ENCODE data around the gene GRHL1.
"Not testable (repeated sequence)": the region's sequence is repeated elsewhere in the genome, so short reads cannot be mapped to it uniquely, and the experiment has no call there.

GRHL1 gene, protein sequence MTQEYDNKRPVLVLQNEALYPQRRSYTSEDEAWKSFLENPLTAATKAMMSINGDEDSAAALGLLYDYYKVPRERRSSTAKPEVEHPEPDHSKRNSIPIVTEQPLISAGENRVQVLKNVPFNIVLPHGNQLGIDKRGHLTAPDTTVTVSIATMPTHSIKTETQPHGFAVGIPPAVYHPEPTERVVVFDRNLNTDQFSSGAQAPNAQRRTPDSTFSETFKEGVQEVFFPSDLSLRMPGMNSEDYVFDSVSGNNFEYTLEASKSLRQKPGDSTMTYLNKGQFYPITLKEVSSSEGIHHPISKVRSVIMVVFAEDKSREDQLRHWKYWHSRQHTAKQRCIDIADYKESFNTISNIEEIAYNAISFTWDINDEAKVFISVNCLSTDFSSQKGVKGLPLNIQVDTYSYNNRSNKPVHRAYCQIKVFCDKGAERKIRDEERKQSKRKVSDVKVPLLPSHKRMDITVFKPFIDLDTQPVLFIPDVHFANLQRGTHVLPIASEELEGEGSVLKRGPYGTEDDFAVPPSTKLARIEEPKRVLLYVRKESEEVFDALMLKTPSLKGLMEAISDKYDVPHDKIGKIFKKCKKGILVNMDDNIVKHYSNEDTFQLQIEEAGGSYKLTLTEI

DNA sequence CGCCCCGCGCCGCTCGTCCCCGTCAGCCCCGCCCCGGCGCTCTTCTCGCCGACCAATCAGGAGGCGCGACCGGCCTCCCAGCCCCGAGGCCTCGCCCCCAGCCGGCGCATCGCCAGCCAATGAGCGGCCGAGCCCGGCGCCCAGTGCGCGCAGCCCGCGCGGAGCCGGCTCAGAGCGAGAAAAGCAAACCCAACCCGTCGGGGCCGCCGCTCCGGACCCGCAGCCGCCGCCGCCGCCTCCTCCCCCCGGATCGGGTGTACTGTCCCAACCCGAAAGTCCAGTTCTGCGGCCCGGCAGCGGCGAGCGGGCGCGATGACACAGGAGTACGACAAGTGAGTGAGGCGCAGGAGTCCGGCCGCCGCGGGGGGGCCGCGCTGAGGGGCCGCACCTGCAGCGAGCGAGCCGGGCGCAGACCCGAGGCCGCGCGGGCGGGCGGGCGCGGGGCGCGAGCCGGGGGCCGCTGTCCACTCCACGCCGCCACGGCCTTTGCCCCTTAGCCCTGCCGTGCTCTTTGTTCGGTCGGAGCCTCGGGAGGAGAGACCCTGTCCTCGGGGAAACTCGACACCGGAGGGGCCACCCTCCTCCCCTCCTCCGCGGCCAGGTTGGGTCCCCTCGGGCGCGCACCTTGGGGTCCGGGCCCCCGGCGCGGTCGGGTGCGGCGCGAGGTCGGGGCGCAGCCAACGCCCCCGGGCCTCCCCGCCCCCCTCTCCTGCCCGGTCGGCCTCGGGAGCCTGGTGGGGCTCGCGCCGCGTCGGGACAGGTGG is at the start of gene GRHL1:
GRHL1 (plus strand) TSS at position 172 of the 764 bp plus-strand sequence; CDS start at position 313, 141 bp downstream.
- DNase-seq = peak; percentile 73 to 80

DNA sequence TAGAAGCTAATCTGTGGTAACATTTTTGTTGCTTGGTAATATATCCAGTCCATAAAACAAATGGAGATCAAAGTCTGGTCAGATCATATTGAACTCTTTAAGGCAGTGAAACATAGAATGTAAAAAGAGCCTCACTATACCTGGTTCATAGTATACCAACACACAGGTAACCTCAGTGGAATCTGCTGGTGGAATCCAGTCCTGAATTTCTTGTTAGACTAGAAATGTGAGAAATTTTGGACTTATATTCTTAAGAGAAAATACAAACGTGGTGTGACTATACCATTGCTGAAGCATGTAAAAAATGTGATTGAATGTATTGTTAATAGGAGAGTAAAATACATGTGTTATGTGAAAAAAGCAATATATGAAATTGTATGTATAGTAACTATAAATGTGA is 46.1 kb upstream of the GRHL1 start:
- DNase-seq = no peak

DNA sequence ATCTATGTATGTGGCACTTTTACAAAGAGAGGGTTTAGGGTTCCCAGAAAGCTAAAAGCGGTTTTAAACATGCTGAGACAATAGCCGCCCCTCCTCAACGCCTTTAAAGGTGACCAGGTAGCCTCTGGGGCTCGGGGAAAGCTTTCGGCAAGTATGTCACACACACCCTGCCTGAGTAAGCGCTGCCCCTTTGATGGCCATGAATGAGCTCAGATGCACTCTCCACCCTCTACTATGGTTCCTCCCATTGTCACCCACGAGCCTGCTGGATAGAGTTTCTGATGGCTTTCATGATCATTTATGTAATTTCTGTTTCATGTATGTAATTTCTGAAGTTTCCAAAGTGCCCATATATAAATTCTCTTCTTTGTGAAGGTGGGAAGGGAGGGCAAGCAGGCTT is 44.1 kb upstream of the GRHL1 start:
- DNase-seq = no peak

DNA sequence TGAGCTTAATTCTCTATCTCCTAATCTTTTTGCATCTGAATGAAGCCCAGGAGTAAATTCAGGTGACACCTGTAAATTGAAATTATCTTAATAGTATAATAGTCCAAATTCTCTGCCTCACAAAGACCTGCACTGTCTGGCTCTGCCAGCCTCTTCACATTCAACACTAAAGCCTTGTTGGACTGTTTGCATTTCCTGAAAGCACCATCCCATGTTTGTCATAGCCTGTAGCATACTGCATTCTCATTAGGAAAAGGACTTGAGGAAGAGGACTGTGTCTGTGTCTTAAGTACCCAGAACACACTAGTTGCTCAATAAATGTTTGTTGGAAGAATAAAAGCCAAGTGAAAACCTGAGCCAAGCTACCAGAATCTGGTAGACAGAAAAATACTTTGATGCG is 42.9 kb upstream of the GRHL1 start:
- no peak for DNase-seq

DNA sequence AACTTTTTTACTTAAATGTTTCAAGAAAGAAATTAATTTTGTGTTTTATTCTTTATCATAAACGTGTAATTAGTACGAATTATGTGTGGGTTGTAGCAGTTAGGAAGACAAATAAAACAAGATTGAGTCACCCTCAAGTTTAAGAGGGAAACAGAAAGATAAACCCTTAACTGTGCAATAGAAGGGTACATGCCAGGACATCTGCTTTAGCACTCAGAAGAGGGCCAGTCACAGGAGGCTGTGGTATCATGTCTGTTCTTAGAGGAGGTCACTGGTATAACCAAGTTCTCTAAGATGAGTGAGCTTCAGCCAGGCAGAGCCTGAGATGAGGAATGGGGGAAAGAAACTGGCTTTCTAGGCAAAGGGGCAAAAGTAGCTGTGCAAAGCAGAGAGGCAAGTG is 42.4 kb upstream of the GRHL1 start:
- DNase-seq = peak; percentile 54 to 65

DNA sequence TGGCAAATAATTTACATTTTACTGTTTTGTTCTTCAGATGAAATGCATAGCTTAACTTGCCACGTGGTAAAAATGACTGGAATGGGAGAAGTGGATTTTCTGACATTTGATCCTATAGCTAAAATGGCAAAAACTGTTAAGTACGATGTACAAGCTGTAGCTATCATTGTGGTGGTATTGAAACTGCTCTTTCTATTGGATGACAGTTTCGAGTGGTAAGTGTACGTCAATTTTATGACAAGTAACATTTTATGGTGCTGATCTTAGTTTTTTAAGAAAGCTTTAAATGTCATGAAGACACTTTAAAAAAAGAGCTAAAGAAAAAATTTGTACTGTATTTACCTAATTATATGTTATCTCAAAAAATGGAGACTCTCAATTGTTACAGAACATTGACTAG is 40.8 kb upstream of the GRHL1 start:
- DNase-seq = no peak

DNA sequence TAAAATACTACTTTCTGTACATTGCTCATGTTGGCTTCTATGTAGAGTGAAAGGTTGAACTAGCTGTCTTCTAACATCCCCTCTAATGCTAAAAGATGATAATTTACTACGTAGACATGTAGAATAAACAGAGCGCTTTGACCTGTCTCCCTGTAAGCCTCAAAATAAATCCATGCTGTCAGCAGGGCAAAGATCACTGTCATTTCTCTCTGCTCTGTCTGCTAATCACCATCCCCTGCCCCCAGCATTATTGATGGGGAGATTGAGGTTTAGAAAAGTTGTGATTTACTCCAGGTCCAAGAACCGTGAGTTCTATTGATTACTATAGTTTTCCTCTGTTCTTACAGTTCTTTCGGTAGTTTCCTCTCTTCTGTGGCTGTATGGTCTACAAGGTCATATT is 39.0 kb upstream of the GRHL1 start:
- no peak for DNase-seq

DNA sequence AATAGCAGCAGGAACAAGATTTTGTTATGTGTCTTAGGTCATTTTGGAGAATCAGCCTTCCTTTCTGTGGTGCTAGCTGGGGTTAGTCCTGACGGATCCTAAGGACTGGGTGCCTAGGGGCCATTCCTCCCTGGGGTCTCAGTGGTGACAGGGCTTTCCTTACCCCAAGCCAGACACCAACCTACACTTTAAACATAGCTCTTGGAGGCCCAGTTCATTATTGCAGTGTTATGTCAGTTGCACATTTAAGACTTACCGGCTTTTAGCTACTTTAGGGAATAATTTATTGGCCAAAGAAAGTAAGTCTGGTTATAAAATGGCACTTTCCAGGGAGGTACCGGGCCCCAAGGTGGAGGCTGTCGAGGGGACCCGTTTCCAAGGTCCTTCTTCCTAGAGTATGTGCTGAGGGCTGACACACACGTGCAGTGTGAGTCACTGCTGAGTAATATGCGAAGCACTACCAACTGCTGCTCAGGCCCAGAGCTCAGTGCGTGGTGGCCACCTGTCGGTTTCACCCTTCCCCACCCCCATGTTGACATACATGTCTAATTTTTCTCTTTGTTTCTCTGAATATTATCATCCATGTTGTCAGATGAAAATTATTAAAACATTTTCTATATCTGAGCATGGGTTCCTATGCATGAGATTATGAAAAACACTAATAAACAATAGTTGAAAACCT is 37.0 kb upstream of the GRHL1 start:
- DNase-seq = no peak

DNA sequence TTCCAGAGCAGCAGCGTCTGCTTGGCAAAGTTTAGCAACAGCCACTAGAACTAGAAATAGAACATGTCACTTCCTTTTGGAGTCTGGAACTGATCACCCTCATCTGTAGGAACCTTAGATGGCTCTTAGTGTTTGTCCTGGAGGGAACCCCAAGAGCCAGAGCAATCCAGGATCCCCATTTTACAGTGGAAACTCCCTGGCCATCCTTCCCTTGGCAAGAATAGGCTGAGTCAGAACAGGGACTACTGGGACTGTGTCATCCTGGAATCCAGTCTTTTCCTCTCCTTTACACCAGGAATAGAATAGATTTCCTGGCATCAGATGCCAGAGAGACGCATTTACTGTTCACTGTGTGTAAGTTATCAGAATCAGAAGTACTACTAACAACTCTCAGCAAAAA is 33.2 kb upstream of the GRHL1 start:
- no peak for DNase-seq

DNA sequence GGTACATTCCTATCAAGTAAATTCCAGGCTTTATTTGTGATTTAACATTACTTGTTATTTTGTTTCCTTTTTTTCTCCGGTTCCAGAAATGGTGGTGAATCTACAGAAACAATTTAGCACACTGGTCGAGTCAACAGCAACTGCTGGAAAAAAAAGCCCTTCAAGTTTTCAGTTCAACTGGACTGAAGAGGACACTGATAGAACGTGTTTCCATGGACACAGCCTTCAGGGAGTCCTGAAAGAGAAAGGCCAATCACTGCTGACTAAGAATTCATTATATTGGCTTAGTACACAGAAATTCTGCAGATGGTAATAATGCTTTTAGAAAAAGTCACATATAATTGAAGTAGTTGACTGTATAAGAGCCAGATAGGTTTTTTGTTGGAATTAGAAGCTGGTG is 32.0 kb upstream of the GRHL1 start:
- DNase-seq = no peak

DNA sequence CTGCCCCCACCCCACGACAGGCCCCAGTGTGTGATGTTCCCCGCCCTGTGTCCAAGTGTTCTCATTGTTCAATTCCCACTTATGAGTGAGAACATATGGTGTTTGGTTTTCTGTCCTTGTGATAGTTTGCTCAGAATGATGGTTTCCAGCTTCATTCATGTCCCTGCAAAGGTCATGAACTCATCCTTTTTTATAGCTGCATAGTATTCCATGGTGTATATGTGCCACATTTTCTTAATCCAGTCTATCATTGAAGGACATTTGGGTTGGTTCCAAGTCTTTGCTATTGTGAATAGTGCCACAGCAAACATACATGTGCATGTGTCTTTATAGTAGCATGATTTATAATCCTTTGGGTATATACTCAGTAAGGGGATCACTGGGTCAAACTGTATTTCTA is 24.5 kb upstream of the GRHL1 start:
- not testable (repeated sequence) for DNase-seq

DNA sequence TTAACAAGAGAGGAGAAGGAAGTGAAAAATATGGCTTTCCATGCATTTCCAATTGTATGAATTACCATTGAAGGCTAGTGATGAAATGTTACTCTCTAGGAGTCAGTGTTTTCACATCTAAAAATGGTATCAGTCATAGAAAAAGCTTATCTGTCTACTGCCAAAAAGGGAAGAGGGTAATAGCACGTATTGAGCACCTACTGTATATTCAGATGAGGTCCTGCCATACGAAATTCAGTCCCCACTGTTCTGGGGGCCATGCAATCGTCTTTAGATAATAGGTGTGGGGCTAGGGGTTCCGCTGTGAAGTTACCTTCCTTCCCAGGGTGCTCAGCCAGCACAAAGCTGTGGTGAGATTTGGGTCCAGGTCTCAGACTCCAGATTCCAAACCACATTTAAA is 14.2 kb upstream of the GRHL1 start:
- DNase-seq = no peak

DNA sequence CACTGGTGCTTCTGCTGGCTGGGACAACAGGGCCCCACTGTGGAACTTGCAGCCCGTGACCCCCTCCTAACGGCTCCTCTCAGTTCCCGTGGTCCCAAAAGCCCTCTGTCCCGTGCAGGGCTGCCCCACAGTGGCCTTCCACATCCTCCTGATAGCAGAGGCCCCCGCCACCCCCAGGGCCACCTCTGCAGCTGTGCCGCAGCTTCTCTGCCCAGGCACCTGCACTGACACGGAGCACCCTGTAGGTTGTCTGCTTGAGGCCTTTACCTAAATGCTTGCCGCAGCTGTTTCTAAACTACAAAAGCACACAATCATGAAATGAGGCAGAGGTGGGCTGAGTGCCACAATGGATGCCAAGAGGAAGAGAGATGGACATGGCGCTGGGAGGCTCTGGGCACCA is 13.5 kb upstream of the GRHL1 start:
- DNase-seq = no peak

DNA sequence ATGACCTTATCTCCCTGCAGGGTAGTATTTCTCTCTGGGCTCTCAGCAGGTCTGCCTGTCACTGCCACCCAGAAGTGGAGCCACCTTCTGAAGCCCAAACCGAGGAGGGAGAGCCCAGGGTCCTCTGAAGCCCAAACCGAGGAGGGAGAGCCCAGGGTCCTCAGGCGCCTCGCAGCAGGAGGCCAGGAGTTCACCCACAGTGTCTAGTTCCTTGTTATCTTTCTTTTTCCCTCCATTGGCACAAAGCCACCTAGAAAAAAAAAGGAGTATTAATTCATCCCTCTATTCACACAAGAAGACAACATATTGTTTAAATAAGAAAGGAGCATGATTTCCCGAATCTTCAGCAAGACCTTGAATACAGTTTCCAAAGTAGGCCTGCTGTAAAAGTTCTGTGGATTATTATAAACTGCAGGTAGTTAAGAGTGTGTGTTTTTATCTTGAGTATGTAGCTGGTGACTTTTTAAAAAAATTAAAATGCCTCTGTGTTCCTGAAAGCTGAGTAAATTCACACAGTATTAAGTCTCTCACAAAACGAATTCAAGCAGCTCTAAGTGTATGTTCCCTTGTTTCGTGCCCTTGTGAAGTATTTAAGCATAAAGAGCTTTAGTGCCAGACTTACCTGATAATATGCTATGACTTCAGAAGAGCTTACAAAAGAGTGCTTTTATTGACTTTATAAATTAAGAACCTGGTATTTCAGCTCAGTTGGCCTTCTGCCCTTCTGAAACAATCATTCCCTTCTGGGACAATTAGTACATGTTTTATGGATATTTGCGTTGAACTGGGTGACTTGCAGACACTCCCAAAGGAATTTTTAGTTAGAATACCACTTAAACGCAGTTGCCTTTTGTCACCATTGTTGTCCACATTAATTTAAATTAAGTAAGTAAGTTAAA is 11.7 kb upstream of the GRHL1 start:
- no peak for DNase-seq

DNA sequence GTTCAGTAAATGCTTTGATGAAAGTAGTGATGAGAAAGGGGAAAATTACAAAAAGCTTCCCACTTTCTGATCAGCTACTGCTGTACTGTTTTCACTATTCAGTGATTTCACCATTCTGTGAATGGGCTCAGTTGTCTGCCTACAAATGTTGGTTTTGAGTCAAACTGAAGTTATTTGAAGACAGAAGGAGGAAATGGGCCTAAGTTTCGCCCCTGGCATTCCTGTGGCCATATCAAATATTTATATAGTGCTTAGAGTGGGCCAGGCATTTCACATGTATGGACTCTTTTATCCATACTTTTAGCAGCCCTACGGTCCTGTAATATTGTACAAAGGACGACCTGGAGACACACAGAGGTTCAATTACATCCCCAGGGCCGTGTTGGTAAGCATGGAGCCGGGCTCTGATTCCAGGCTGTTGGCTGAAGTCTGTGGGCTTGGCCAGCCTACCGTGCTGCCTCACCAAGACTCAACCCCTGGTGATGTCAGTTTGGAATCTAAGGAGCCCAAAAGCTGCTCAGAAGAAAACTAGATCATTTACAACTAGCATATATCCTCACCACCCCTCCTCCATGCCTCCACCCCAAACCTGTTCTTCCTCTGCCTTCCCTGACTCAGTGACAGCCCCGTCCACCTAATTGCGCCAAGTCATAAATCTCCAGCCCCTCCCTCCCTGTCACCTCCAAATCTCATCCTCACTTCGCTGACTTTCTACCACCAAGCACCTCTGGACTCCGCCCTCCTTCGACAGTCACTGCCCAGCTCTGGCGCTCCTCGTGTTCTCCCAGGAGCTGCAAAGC is 10.1 kb upstream of the GRHL1 start:
- no peak for DNase-seq

DNA sequence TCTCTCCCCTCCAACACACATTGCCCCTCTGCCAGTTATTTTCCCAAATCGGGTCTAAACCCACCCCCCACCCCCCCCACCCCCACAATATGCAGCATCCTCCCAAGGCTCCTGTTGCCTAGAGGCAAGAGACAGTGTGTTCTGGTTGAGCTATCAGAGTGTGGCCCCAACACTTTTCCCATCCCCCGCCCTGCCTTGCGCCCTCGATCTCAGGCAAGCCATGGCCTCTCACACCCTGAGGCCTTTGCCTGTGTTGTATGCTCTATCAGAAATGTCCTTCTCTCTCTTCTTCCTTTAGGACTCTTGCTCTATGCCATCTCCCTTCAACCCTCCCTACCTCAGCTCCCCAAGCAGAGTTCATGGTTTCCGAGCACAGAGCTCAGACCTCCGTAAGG is 9.5 kb upstream of the GRHL1 start:
- DNase-seq = no peak

DNA sequence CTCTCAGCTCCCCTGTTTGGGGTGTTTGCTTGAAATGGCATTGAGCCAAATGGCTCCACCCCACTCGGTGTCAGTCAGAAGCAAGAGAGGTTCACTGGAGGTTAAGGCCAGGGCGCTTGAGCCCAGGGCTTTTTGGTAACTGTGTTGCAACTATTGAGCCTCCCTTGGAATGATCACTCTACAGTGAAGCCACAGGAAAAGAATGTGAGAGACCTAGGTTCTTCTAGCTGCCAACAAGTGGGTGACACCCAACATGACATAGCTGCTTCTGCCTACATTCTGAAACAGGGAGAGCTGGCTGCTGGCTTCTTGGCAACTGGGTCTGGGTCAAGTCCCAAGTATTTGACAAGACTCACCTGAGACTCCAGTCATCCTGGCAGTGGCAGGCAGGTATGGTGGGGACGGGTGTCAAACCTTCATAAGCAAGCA is 7.1 kb upstream of the GRHL1 start:
- no peak for DNase-seq

DNA sequence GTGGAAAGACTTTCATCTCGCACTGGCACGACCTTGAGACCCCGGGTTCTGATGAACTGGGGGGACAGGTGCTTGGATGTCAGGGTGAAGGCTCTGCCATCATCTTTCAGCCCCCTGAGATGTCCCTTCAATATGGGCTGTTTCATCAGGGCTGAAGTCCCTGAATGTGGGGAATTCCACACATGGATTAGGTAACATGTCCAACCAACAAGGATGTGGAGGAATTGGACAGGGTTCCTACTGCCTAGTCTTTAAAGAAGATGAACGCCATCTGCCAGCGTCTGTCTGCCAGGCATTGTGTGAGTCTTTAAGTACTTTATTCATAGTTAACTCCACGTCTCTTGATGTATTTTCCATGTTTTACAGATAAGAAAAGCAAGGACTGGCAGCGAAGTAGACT is 5.9 kb upstream of the GRHL1 start:
- no peak for DNase-seq

DNA sequence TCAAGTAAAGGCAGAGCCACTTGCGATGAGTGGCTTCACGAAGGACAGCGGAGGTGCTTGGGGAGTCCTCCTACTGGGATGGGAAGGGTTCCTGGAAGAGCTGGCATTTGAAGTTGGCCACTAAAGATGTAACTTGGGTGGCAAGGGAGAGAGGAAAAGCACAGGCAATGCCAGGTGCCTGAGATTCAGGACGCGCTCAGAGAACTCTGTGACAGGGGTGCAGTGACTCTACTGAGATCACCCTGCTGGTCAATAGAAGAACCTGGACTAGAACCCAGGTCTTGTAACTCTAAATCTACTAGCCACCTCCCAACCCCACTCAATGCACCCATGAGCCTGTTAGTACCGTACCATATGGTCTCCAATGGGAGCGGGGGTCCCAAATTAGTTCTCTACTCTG is 5.4 kb upstream of the GRHL1 start:
- DNase-seq = no peak

DNA sequence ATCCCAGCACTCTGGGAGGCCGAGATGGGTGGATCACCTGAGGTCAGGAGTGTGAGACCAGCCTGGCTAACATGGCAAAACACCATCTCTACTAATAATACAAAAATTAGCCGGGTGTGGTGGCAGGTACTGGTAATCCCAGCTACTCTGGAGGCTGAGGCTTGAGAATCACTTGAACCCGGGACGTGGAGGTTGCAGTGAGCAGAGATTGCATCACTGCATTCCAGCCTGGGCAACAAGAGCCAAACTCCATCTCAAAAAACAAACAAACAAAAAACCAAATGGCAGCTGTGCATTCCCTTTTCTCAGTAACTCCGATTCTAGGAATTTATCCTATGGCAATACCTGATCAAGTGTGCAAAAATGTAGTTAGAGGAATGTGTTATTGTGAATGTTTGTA is 4.7 kb upstream of the GRHL1 start:
- DNase-seq = no peak

DNA sequence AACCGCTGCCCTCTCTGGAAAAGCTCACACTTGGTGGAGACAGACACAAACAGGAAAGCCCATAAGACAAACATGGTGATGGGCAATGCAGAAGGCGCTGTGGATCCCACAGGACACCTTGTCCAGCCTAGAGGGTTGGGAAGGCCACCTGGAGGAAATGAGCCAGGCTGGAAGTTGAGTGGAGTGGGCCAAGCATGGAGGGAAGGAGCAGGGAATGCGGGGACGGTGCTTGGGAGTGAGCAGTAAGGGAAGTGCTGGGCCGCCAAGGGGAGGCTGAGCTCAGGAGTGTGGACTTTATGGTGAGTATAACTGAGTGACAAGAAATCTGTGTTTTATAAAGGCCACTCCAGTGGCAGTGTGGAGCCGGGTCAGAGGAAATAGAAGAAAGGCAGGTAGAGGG is 2.8 kb upstream of the GRHL1 start:
- no peak for DNase-seq
